Peyer's patch (tissue), 4 donors: Measurements from ENCODE around the gene SFTPB.

ENCODE experiments used
- CTCF ChIP-seq, 6 experiments: fragments of 450-650 bp in 4 of 6; fragments of 200-600 bp in 2 of 6; sonication (generic) in 1 of 6; IDR thresholded peaks; one replicate each; pipeline ENCODE4 v1.5.1; 2017 to 2019; ENCODE audit warnings: antibody characterized with exemption in 6 of 6, mild to moderate bottlenecking in 3 of 6, moderate library complexity in 1 of 6
- POLR2A ChIP-seq, 2 donors: fragments of 450-650 bp; IDR thresholded peaks; one replicate each; pipeline ENCODE4 v1.5.1; 2017; ENCODE audit warnings: antibody characterized with exemption in 2 of 2, mild to moderate bottlenecking in 2 of 2, moderate library complexity in 2 of 2

- TF ChIP-seq CTCF (IDR thresholded peaks at IDR 0.05) (no peak), POLR2A (IDR thresholded peaks at IDR 0.05) (no peak)
Observed at GRCh38 chr2:85704038-85704437, 36.0 kb upstream of the SFTPB start.
